ENCODE results near the gene ARAP1.

DNA sequence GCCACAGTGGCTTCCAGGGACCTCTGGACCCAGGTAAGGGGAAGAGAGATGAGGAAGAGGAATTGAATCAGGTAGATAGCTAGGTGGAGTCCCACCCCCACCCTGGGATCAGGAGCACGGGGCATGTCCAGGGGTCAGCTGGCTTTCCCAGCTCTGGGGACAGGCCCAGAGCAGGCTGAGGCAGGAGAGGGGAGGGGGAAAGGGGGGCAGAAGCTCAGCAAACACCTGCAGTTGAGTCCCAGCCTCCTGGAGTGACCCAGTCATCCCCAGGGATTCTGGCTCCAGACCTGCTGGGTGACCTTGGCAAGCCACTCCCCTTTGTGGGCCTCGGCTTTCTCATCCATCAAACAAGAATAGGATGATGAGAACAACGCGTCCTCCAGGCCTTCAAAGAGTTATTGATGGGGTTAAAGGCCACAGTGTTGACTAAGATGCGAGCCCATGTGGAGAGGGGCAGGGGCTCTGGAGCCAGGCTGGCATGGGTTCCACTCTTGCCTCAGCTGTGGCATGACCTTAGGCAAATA lies 25.6 kb upstream of the ARAP1 start:
- TF ChIP-seq POLR2A (IDR thresholded peaks at IDR 0.05; ENCODE audit: low read depth, low read length) (no peak), POLR2AphosphoS5 (IDR thresholded peaks at IDR 0.05; ENCODE audit: low read depth, low read length) (no peak), TAF1 (IDR thresholded peaks at IDR 0.05; ENCODE audit: borderline replicate concordance, low read depth, low read length) (no peak)

Data from GM12892 (cell line).